IMR-90 (cell line): ENCODE measurements around the gene ARHGEF26.

ENCODE experiments used
- MAZ ChIP-seq: IDR thresholded peaks from 2 replicates; pipeline ENCODE4 v1.6.1; 2012; ENCODE audit warnings: low read depth, mild to moderate bottlenecking, low read length, improper control_type of control experiment, moderate library complexity, borderline replicate concordance
- POLR2A ChIP-seq: IDR thresholded peaks from 2 replicates; pipeline ENCODE4 v1.6.1; 2012; ENCODE audit warnings: mild to moderate bottlenecking, low read depth, low read length
- RFX5 ChIP-seq: IDR thresholded peaks from 2 replicates; pipeline ENCODE4 v1.8.0; 2012; ENCODE audit warnings: low read depth, mild to moderate bottlenecking, low read length, moderate library complexity
- TF ChIP-seq, protein P1 (sequence below): conservative IDR thresholded peaks from 2 replicates; pipeline ENCODE4 v1.5.1; 2012; ENCODE audit warnings: mild to moderate bottlenecking, low read depth, low read length, improper control_type of control experiment

DNA sequence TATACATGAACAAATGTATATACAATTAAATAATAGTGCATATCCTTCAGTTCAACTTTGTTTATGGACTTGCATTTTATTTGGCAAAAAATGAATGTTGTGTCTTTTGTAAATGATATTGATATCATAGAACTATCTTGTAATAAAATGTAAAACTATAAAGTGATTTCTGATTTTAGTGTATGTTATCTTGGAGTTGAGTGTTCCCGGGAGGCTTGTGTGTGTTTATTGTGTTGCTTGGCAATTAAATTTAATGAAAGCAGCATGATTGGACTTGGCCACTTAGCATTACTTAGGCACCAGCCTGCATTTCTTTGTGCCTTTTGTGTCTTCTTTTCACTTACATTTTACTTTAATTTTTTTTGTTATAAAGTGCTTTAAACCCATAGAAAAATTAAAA is 10.6 kb downstream of the ARHGEF26 start:
- TF ChIP-seq MAZ (no peak), POLR2A (no peak), RFX5 (no peak)
- TF ChIP-seq, protein P1, sequence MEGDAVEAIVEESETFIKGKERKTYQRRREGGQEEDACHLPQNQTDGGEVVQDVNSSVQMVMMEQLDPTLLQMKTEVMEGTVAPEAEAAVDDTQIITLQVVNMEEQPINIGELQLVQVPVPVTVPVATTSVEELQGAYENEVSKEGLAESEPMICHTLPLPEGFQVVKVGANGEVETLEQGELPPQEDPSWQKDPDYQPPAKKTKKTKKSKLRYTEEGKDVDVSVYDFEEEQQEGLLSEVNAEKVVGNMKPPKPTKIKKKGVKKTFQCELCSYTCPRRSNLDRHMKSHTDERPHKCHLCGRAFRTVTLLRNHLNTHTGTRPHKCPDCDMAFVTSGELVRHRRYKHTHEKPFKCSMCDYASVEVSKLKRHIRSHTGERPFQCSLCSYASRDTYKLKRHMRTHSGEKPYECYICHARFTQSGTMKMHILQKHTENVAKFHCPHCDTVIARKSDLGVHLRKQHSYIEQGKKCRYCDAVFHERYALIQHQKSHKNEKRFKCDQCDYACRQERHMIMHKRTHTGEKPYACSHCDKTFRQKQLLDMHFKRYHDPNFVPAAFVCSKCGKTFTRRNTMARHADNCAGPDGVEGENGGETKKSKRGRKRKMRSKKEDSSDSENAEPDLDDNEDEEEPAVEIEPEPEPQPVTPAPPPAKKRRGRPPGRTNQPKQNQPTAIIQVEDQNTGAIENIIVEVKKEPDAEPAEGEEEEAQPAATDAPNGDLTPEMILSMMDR, result no peak
